ENCODE results near the gene KRTAP19-5.
"Not testable (repeated sequence)": the region's sequence is repeated elsewhere in the genome, so short reads cannot be mapped to it uniquely, and the experiment has no call there.

Gene KRTAP19-5

DNA sequence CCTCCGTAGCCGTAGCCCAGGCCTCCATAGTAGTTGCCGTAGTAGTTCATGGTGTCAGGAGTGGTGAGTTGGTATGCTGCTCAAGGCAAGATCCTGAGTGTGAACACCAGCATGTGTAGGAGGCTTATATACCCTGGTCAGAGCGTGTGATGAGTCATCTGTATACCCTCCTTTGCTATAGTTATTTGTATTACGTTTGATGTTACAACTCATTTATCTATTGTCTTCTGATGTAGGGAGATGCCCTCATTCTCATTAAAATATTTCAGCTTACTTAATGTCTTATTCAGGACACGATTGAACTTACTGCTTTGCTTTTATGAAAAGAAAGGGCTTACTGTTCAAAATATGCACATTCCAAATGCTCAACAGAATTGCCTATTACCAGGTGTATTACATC, at the start of gene KRTAP19-5:
KRTAP19-5 (minus strand) TSS at position 101 of the 400 bp plus-strand sequence; CDS start at position 50, 51 bp downstream.
- no peak for DNase-seq (ENCODE audit: low spot score)

DNA sequence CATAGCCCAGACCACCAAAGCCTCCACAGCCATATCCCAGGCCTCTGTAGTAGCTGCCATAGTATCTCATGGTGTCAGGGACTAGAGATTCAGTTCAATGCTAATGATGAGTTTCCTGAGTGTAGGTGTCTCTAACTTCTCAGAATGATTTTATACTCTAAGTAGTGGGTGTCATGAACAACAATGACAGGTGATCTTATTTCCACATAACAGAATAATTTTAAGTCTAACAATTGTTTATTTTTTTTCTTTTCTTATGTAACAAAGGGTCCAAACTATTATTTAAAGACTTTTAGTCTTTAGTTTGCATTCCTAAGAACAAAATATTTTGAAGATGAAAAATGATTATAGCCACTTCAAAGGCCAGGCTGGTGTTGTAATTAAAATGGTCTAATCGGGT, 39.8 kb upstream of the KRTAP19-5 start, which contains the start of gene KRTAP19-6:
KRTAP19-6 (minus strand) TSS at position 101 of the 400 bp plus-strand sequence; CDS start at position 70, 31 bp downstream.
- no peak for DNase-seq (ENCODE audit: low spot score)

DNA sequence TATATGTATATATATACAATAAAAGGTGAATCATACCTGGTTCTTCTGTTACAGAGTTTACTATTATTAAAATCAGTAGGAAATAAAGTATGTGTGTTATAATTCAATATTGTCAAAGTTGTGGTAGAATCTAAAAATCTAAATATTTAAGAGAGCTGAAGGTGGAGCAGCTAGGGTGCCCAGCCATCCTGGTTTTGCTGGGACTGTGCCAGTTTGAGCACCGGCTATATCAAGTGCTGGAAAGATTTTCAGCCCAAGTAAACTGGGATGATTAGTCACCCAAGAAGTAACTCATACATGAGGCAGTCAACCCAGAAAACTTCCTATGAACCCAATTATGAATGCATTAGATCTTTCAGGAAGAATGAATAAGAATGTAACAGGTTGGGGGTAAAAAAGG, 16.9 kb upstream of the KRTAP19-5 start:
- no peak for DNase-seq (ENCODE audit: low spot score)

DNA sequence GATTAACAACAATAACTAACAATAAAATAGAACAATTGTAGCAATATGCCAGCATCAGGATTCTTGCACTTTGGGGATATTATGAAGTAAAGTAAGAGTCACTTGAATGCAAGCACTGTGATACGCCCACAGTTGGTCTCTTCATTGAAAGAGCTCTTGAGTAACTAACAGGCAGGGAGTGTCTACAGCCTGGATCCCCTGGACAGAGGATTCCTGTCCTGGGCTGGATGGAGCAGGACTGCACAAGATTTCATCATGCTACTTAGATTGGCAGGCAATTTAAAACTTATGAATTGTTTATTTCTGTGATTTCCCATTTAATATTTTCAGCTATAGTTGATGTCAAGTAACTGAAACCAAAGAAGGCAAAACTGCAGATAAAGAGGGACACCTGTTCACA, 13.7 kb upstream of the KRTAP19-5 start:
- no peak for DNase-seq (ENCODE audit: low spot score)

DNA sequence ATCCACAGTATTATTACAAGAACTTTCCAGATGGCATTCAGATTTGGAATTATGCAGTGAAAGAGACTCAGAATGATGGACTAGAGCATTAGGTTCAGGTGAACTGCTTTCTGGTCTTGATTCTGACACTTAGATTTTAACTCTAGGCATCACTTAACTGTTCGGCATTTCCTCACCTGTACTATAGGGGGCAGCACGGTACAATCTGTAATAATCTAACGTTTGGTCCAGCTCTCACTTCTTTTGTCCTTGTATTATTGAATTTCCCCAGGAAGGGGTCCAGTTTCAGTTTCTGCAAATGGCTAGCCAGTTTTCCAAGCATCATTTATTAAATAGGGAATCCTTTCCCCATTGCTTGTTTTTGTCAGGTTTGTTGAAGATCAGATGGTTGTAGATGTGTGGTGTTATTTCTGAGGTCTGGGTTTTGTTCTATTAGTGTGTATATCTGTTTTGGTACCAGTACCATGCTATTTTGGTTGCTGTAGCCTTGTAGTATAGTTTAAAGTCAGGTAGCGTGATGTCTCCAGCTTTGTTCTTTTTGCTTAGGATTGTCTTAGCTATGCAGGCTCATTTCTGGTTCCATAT, 3.8 kb upstream of the KRTAP19-5 start:
- DNase-seq (ENCODE audit: low spot score), result not testable (repeated sequence)

DNA sequence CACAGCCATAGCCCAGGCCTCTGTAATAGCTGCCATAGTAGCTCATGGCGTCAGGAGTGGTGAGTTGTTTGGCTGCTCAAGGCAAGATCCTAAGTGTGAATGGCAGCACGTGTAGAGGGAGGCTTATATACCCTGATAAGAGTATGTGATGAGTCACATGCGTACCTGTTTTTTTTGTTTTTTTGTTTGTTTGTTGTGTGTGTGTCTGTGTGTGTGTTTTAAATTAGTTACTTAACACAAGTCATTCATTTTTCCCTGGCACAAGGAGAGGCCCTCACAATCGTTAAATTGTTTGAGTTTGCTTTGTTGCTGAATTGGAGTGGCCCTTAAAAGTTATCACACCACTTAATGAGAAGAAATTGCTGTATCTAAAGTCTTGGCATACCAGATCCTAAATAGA, 4.9 kb downstream of the KRTAP19-5 start, which contains the start of gene KRTAP19-4:
KRTAP19-4 (minus strand) TSS at position 101 of the 400 bp plus-strand sequence; CDS start at position 46, 55 bp downstream.
- DNase-seq (ENCODE audit: low spot score), result no peak

DNA sequence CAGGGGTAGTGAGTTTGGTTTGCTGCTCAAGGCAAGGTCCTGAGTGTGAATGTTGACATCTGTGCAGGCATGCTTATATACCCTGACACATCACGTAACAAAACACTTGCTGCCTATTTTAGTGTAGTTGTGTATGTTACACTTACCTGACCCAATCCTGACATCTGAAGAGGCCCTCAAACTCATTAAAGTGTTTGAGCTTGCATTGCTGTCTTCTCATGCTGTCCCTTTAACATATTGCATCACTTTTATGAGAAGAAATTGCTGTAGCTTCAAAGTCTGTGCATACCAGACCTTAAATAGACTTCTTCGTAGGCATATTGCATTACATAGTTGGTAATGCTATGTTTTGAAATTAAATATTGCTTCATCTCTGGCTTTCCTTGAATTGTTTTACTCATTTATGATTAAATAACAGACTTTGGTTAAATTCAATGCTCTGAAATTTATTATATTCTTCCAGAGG, 9.9 kb downstream of the KRTAP19-5 start, which contains the start of gene KRTAP19-3:
KRTAP19-3 (minus strand) TSS at position 51 of the 466 bp plus-strand sequence. CDS start 56 bp downstream, outside the sequence.
- no peak for DNase-seq (ENCODE audit: low spot score)

DNA sequence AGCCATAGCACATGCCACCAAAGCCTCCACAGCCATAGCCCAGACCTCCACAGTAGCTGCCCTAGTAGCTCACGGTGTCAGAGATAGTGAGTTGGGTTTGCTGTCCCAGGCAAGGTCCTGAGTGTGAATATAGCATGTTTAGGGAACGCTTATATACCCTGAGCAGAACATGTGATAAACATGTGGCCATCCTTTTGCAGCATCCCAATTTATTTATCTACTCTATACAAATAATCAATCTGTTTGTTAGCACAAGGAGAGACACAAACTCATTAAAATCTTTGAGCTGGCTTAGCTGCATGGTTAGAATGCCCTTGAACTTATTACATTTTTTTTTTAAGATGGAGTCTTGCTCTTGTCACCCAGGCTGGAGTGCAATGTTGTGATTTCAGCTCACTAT, 14.6 kb downstream of the KRTAP19-5 start, which contains the start of gene KRTAP19-2:
KRTAP19-2 (minus strand) TSS at position 101 of the 400 bp plus-strand sequence; CDS start at position 13, 88 bp downstream.
- no peak for DNase-seq (ENCODE audit: low spot score)

DNA sequence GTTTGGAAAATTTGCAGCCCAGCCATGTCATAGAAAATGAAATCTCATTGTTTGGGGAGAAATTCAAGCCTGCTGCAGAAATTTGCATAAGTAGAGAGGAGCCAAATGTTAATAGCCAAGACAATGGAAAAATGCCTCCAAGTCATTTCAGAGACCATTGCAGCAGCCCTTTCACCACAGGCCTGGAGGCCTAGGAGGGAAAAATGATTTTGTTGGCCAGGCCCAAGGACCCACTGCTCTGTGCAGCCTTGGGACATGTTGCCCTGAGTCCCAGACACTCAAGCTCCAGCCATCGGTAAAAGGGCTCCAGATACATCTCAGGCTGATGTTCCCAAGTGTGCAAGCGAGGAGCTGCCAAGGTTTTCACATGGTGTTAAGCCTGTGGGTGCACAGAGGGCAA, 15.8 kb downstream of the KRTAP19-5 start:
- no peak for DNase-seq (ENCODE audit: low spot score)

DNA sequence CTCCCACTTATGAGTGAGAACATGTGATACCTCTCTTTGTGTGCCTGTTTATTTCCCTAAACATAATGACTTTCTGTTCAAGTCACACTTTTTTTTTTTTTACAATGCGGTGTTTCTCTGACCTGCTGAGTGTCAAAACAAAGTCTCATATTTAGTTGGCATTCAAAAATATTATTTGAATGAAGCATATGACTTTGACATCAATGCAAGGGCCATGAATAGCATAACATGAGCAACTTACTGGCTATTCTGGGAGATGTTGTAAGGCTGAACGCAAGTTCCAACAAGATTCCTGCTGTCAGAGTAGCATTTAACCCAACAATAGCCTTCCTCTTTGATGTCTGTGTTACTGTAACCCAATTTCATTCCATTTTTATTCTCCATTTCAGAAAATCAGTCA, 19.8 kb downstream of the KRTAP19-5 start:
- DNase-seq (ENCODE audit: low spot score), result no peak

DNA sequence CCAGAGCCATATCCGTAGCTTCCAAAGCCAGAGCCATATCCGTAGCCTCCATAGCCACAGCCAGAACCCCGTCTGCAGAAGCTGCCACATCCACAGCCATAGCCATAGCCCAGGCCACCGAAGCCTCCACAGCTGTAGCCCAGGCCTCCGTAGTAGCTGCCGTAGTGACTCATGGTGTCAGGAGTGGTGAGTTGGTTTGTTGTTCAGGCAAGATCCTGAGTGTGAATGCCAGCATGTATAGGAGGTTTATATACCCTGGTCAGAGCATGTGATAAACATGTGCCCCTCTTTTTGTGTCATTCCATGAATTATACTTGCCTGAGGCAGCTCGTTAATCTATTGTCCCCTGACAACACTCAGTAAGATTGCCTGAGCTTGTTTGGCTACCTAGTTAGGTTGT, 21.8 kb downstream of the KRTAP19-5 start, which contains the start of gene KRTAP19-1:
KRTAP19-1 (minus strand) TSS at position 223 of the 400 bp plus-strand sequence; CDS start at position 173, 50 bp downstream.
- DNase-seq (ENCODE audit: low spot score), result no peak

DNA sequence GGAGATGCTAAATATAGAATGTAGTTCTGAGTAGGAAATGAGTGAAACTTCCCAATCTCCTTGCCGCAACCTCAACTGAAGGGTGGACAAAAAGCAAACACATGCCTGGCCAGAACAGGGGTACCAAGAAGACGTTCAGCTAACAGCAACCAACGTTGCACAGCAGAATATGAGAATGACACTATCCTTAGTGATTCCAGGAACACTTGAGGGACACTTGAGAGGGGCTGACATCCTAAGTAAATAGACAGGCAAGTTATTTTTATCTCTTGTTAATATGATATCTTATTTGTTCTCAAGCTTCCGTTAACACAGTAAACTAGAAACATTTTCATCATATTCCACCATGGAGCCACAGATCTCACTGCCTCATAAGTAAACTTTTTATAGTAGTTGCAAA, 22.7 kb downstream of the KRTAP19-5 start:
- DNase-seq (ENCODE audit: low spot score), result no peak

DNA sequence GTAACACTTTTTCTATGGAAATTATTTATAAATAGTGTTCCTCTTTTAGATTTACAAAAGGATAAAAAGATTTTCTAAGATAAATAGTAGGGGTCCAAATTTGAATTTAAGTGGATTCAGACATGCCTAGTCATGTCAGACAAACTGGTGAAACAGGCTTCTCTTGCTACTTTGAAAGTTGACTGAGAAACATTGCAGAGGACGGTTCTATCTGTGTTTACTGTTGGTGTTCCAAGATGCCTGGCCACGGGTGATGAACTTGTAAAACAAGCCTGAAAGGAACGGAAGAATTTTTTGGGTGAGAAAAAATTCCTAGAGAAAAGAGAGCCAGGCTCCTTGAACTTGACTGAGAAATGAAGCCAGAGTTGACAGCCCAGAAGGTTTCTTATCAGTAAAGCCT, 23.9 kb downstream of the KRTAP19-5 start:
- DNase-seq (ENCODE audit: low spot score), result no peak

DNA sequence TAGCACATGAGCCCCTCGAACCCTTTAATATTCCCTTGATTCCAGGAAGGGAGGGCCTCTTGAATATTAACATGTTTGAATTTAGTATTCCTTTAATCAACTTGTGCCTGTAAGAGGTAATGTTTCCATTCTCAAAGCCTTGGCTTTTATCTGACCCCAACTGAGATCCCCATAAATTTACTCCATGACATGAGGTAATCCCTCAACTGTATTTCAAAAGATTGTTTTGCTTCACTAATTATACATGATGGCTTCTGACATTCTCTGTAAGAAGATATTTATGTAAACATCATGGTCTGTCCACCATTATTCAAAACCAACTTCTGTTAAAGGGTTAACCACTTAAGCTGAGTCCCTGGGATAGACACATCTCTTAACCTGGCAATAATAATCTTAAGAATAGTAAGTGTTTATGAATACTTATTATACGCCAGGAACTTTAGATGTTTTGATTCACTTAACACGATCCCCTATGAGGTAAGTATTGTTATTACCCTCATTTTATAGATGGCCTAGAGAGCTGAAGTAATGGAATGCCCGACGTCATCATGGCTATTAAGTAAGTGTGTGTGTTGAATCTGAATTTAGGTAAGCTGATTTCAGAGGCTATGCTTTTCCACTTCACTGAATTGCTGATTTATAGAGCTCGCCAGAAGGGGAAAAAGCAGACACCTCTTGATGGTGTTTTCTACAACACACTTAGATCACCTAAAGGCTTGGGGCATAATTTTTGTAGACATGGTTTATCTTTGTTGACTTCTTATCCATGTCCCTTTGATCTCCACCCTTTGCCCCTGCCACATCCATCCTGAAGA, 32.8 kb downstream of the KRTAP19-5 start:
- DNase-seq (ENCODE audit: low spot score), result no peak

DNA sequence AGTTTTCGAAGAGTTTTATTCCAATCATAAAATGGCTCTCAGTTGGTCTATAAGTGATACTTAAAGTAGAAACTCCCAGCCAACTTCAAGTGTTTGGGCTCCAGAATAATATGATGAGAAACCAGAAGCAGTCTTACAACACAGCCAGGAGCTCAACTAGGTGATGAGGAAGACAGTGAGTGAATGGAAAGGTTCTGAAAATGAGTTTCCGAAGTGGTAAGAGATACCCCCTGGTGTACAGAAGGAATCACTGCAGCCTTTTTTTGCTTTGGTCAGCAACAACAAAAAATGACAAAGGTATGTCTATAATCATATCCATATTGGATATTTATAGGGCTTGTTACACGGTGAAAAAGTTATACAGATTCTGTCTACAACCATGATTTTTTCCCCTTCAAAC, 38.2 kb downstream of the KRTAP19-5 start:
- no peak for DNase-seq (ENCODE audit: low spot score)

Data from LoVo (cell line).